Measurements from ENCODE around the gene PIGR. TPM values are rescaled to one million over a fixed set of nuclear protein-coding genes. Genes with fewer than 3 reads are reported as not detected.

Gene PIGR
- polyA plus RNA-seq, 2 of the 4 experiments (the other 2 are of a cell fraction), result 0.01 TPM; not detected in 1

GRCh38 chr1:206887701-206888100 lies 58.6 kb downstream of the PIGR start (continued):
- no peak for TF ChIP-seq REST (IDR thresholded peaks at IDR 0.05)
- TF ChIP-seq HDAC2 (IDR thresholded peaks at IDR 0.05), result no peak
- TF ChIP-seq ZFP36 (IDR thresholded peaks at IDR 0.05; ENCODE audit: borderline replicate concordance, partially characterized antibody), result no peak
- no peak for TF ChIP-seq FOSB (CRISPR knock-in tag; IDR thresholded peaks at IDR 0.05)
- no peak for TF ChIP-seq KDM1A (IDR thresholded peaks at IDR 0.05; ENCODE audit: low read depth)
- TF ChIP-seq CHD4 (IDR thresholded peaks at IDR 0.05; ENCODE audit: borderline replicate concordance), result no peak
- no peak for TF ChIP-seq JUNB (IDR thresholded peaks at IDR 0.05)

- ATAC-seq, result no peak
- CTCF ChIA-PET, result interaction anchor here (1.2 to 1.7 kb wide), 2 partner anchors 25 to 95 kb away, joined by 3 to 4 read pairs; no protein-coding TSS in a partner anchor
- no peak for FAIRE-seq
- POLR2A ChIA-PET, result no interaction called here
- H3K4me2 ChIP-seq, result no peak overlapping the region
- H3K4me1 ChIP-seq, result peaks cover 34% of the 10 kb centered on the region
- H3K4me3 ChIP-seq, result no peak overlapping the region
- no peaks in the 10 kb centered on the region for H3K9me3 ChIP-seq
- WGBS (ENCODE audit: missing lambda C conversion rate), result 88% methylated on average over 1 of the region's 1 CpG
- TF ChIP-seq FOSL2 (IDR thresholded peaks at IDR 0.05) (no peak), FOSL2 (CRISPR knock-in tag; IDR thresholded peaks at IDR 0.05) (no peak)
- DNase-seq (ENCODE audit: low read depth in 1 of 2, low spot score in 1 of 2), result no peak
- H3K27ac ChIP-seq, result no peak overlapping the region
Measured at GRCh38 chr1:206886831-206887230, 59.4 kb downstream of the PIGR start.

- DNase-seq (ENCODE audit: low read depth in 1 of 2, low spot score in 1 of 2), result no peak
Measured at GRCh38 chr1:206885341-206886060, 60.8 kb downstream of the PIGR start.

GRCh38 chr1:206883876-206884275 lies 62.4 kb downstream of the PIGR start:
- 39% methylated on average over 2 of the region's 2 CpGs for WGBS (ENCODE audit: missing lambda C conversion rate)
- no peak overlapping the region for H3K4me3 ChIP-seq
- H3K4me1 ChIP-seq, result peaks cover 12% of the 10 kb centered on the region; the same call in 2 of the 3 replicates
- TF ChIP-seq BCL3 (IDR thresholded peaks at IDR 0.05) (no peak), ESRRA (IDR thresholded peaks at IDR 0.05; ENCODE audit: borderline replicate concordance, low read length) (no peak), FOSB (CRISPR knock-in tag; IDR thresholded peaks at IDR 0.05) (no peak), ZFP36 (IDR thresholded peaks at IDR 0.05; ENCODE audit: borderline replicate concordance, partially characterized antibody) (no peak), EHF (CRISPR knock-in tag; IDR thresholded peaks at IDR 0.05) (no peak)
- no peak overlapping the region for H3K27ac ChIP-seq
- DNase-seq (ENCODE audit: low read depth in 1 of 2, low spot score in 1 of 2) (no peak), ATAC-seq (no peak), FAIRE-seq (no peak)
- ChIA-PET CTCF (interaction anchor here (0.7 to 2.9 kb wide), 9 partner anchors 9 to 179 kb away, joined by 3 to 8 read pairs (median 3); partner anchors contain the start of genes IL20 and IL24), POLR2A (no interaction called here)
- no peak overlapping the region for H3K4me2 ChIP-seq
- peaks cover 1% of the 10 kb centered on the region; the same call in 2 of the 3 replicates for H3K9me3 ChIP-seq

More at GRCh38 chr1:206885341-206886060, 60.8 kb downstream of the PIGR start:
- no peak overlapping the region for H3K27ac ChIP-seq
- TF ChIP-seq POLR2A (IDR thresholded peaks at IDR 0.05; ENCODE audit: low read length), result no peak
- WGBS (ENCODE audit: missing lambda C conversion rate), result 83% methylated on average over 3 of the region's 3 CpGs
- peaks cover 21% of the 10 kb centered on the region for H3K4me1 ChIP-seq
- CTCF ChIA-PET, result interaction anchor here (1.3 to 2.9 kb wide), 4 partner anchors 20 to 26 kb away, joined by 4 to 8 read pairs (median 6); partner anchors contain the start of gene IL20
- POLR2A ChIA-PET, result no interaction called here
- no peak overlapping the region for H3K4me3 ChIP-seq
- no peak for ATAC-seq
- no peak for FAIRE-seq
- no peaks in the 10 kb centered on the region; the same call in 2 of the 3 replicates for H3K9me3 ChIP-seq
- H3K4me2 ChIP-seq, result no peak overlapping the region
